ENCODE measurements around the gene TMED4. TPM values are rescaled to one million over a fixed set of nuclear protein-coding genes. Genes with fewer than 3 reads are reported as not detected.

The TMED4 gene
- total and polyA plus RNA-seq, 10 of the 15 experiments (the other 5 are each of a cell fraction or from before 2014, with no cell fraction given) = 20.8 to 71.3 (median 51.0) TPM

- SMC1A ChIA-PET (ENCODE audit: uncharacterized antibody, unreplicated experiment) = interaction anchor here (0.6 to 2.5 kb wide), 4 partner anchors 19 to 242 kb away, joined by 3 to 8 read pairs (median 4); no protein-coding TSS in a partner anchor
- CTCF ChIA-PET = interaction anchor here (0.7 to 1.1 kb wide), 2 partner anchors 35 to 244 kb away, joined by 3 read pairs; no protein-coding TSS in a partner anchor
- H3K27me3 ChIP-seq (replicated peaks in 1 of 2; ENCODE audit: control insufficient read depth in 2 of 2, insufficient read depth in 2 of 2, low read length in 1 of 2) = no peaks in the 10 kb centered on the region
- no peak overlapping the region for H3K9ac ChIP-seq (ENCODE audit: control insufficient read depth, insufficient read depth, low read length)
- no peak overlapping the region for H3K4me2 ChIP-seq (ENCODE audit: control insufficient read depth, insufficient read depth)
- no peaks in the 10 kb centered on the region for H3K9me3 ChIP-seq (replicated peaks; ENCODE audit: control insufficient read depth, insufficient read depth, low read length)
- WGBS (ENCODE audit: insufficient coverage, insufficient replicate concordance, low lambda C conversion rate, missing lambda C conversion rate) = 50% methylated on average over 1 of the region's 1 CpG
- POLR2A ChIA-PET = interaction anchor here (0.5 to 7.8 kb wide), 6 partner anchors 13 to 239 kb away, joined by 3 to 95 read pairs (median 4); partner anchors contain the start of genes DDX56 and TMED4
- RAD21 ChIA-PET (ENCODE audit: unreplicated experiment) = interaction anchor here (1.1 to 1.2 kb wide), 2 partner anchors 27 to 148 kb away, joined by 3 to 4 read pairs; no protein-coding TSS in a partner anchor
- H4K20me1 ChIP-seq (ENCODE audit: control insufficient read depth, insufficient read depth) = no peaks in the 10 kb centered on the region
- H3K27ac ChIP-seq (ENCODE audit: control insufficient read depth, insufficient read depth) = no peak overlapping the region
- H3K4me3 ChIP-seq = no peak overlapping the region
- H3K36me3 ChIP-seq (ENCODE audit: control insufficient read depth in 2 of 2, insufficient read depth in 2 of 2, low read length in 1 of 2) = no peaks in the 10 kb centered on the region
- in situ Hi-C loops (cut with MboI) (no loop called here), intact Hi-C loops (cut with micrococcal nuclease; ENCODE audit: unreplicated experiment) (no loop called here)
- ATAC-seq (no peak), DNase-seq (ENCODE audit: low read depth, low spot score) (no peak), FAIRE-seq (peak; percentile 44)
- peaks cover 8% of the 10 kb centered on the region for H3K79me2 ChIP-seq (ENCODE audit: control insufficient read depth, insufficient read depth, low read length)
- BruUV-seq (replicated peaks) = no TSS peak
- TF ChIP-seq SUPT20H (IDR thresholded peaks at IDR 0.05; ENCODE audit: borderline replicate concordance, control insufficient read depth, low read depth, low read length) (no peak), GATAD2B (conservative IDR thresholded peaks at IDR 0.05; ENCODE audit: low read depth) (no peak), JUND (IDR thresholded peaks at IDR 0.05; ENCODE audit: low read depth, low read length) (no peak), ZZZ3 (IDR thresholded peaks at IDR 0.05; ENCODE audit: control insufficient read depth, insufficient read length, low read depth) (no peak), E4F1 (IDR thresholded peaks at IDR 0.05; ENCODE audit: borderline replicate concordance, partially characterized antibody) (no peak), HDGF (IDR thresholded peaks at IDR 0.05) (no peak), MEF2B (IDR thresholded peaks at IDR 0.05; ENCODE audit: partially characterized antibody, poor library complexity, severe bottlenecking) (no peak), POLR2AphosphoS2 (IDR thresholded peaks at IDR 0.05; ENCODE audit: low read depth, low read length) (no peak), MYB (IDR thresholded peaks at IDR 0.05; ENCODE audit: borderline replicate concordance, low read depth, low read length) (no peak), ATF7 (IDR thresholded peaks at IDR 0.05; ENCODE audit: low read depth) (no peak), TCF3 (IDR thresholded peaks at IDR 0.05; ENCODE audit: borderline replicate concordance, insufficient read depth, low read depth, low read length) (no peak), E2F8 (IDR thresholded peaks at IDR 0.05; ENCODE audit: low read depth, partially characterized antibody) (no peak), NRF1 (conservative IDR thresholded peaks at IDR 0.05; ENCODE audit: low read depth, low read length) (no peak), STAT1 (conservative IDR thresholded peaks at IDR 0.05) (no peak), KAT2A (conservative IDR thresholded peaks at IDR 0.05; ENCODE audit: control insufficient read depth, low read depth, low read length) (no peak), RELA (IDR thresholded peaks at IDR 0.05; ENCODE audit: borderline replicate concordance, partially characterized antibody) (no peak), BCL11A (IDR thresholded peaks at IDR 0.05; ENCODE audit: low read depth, low read length) (no peak)
- TF ChIP-seq, protein P1, sequence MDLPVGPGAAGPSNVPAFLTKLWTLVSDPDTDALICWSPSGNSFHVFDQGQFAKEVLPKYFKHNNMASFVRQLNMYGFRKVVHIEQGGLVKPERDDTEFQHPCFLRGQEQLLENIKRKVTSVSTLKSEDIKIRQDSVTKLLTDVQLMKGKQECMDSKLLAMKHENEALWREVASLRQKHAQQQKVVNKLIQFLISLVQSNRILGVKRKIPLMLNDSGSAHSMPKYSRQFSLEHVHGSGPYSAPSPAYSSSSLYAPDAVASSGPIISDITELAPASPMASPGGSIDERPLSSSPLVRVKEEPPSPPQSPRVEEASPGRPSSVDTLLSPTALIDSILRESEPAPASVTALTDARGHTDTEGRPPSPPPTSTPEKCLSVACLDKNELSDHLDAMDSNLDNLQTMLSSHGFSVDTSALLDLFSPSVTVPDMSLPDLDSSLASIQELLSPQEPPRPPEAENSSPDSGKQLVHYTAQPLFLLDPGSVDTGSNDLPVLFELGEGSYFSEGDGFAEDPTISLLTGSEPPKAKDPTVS (IDR thresholded peaks at IDR 0.05; ENCODE audit: low read depth, low read length) = no peak
- H2AFZ ChIP-seq (ENCODE audit: control insufficient read depth, low read depth, low read length) = no peak overlapping the region
- H3K4me1 ChIP-seq (ENCODE audit: control insufficient read depth, insufficient read depth, low read length) = peaks cover 13% of the 10 kb centered on the region
Observed at GRCh38 chr7:44602576-44602910, 20.5 kb upstream of the TMED4 start.
